Breast epithelium (tissue), 3 donors: Measurements from ENCODE around the gene CNDP1.

Experiments
- CTCF ChIP-seq, 3 donors: fragments of 450-650 bp; IDR thresholded peaks; one replicate each; pipeline ENCODE4 v1.5.1; 2016 to 2017; ENCODE audit warnings: antibody characterized with exemption in 3 of 3, mild to moderate bottlenecking in 3 of 3, moderate library complexity in 3 of 3
- POLR2A ChIP-seq: fragments of 450-650 bp; IDR thresholded peaks from one replicate; pipeline ENCODE4 v1.6.1; 2016; ENCODE audit warnings: antibody characterized with exemption, mild to moderate bottlenecking, moderate library complexity

- TF ChIP-seq CTCF (IDR thresholded peaks at IDR 0.05) (peak in 1 of 3 donors; percentile 28), POLR2A (no peak)
These were observed 37.6 kb upstream of the CNDP1 start for GRCh38 chr18:74496508-74497323.
